Activated naive CD4-positive, alpha-beta T cell treated with anti-CD3 and anti-CD28 coated beads, Interleukin-2, amount 10 ng/mL, durations not matched to agents 7 days and 5 days (primary cell): Measurements from ENCODE around the gene SUSD6.
A peak's percentile ranks its signal among the peaks of the same experiment; 100 is the strongest.
"Not testable (repeated sequence)": the region's sequence is repeated elsewhere in the genome, so short reads cannot be mapped to it uniquely, and the experiment has no call there.

Source experiments
- CTCF ChIA-PET: fragments of 350-600 bp; sonication (Branson Sonifier 250); formaldehyde crosslinking; loops from one replicate; lab custom pipeline; 2021; ENCODE audit warnings: antibody characterized with exemption; lab: Charles Lee
- DNase-seq: peaks from one replicate; pipeline ENCODE4 v3.0.0-alpha.2; 2020
- H3K27ac Mint-ChIP-seq: one replicate; pipeline ENCODE4 v1.8.0; 2021; ENCODE audit warnings: mild to moderate bottlenecking, moderate library complexity, mixed read lengths
- H3K27me3 Mint-ChIP-seq: one replicate; pipeline ENCODE4 v1.8.0; 2021; ENCODE audit warnings: mild to moderate bottlenecking, mixed read lengths
- H3K36me3 Mint-ChIP-seq: one replicate; pipeline ENCODE4 v1.8.0; 2021; ENCODE audit warnings: mixed read lengths
- H3K4me1 Mint-ChIP-seq: one replicate; pipeline ENCODE4 v1.8.0; 2021; ENCODE audit warnings: mixed read lengths
- H3K4me3 Mint-ChIP-seq: one replicate; pipeline ENCODE4 v1.8.0; 2021; ENCODE audit warnings: mild to moderate bottlenecking, moderate library complexity, mixed read lengths
- H3K9me3 Mint-ChIP-seq: one replicate; pipeline ENCODE4 v1.8.0; 2021; ENCODE audit warnings: mixed read lengths

SUSD6 gene

GRCh38 chr14:69579476-69579875 lies 31.9 kb upstream of the SUSD6 start:
- peaks cover 3% of the 10 kb centered on the region for H3K4me1 Mint-ChIP-seq
- DNase-seq, result no peak
- H3K4me3 Mint-ChIP-seq, result no peak overlapping the region
- H3K27me3 Mint-ChIP-seq, result peaks cover 63% of the 10 kb centered on the region
- H3K36me3 Mint-ChIP-seq, result no peaks in the 10 kb centered on the region
- no peak overlapping the region for H3K27ac Mint-ChIP-seq
- no peaks in the 10 kb centered on the region for H3K9me3 Mint-ChIP-seq
- CTCF ChIA-PET, result interaction anchor here (0.8 to 2.9 kb wide), 9 partner anchors 9 to 449 kb away, joined by 3 to 14 read pairs (median 3); no protein-coding TSS in a partner anchor

- no peak overlapping the region for H3K27ac Mint-ChIP-seq
These were observed 31.3 kb upstream of the SUSD6 start for GRCh38 chr14:69580009-69580577.

GRCh38 chr14:69581316-69581935 lies 30.0 kb upstream of the SUSD6 start:
- no peak overlapping the region for H3K4me3 Mint-ChIP-seq
- no peak overlapping the region for H3K27ac Mint-ChIP-seq
- peaks cover 48% of the 10 kb centered on the region for H3K27me3 Mint-ChIP-seq
- H3K9me3 Mint-ChIP-seq, result no peaks in the 10 kb centered on the region
- DNase-seq, result no peak
- H3K36me3 Mint-ChIP-seq, result no peaks in the 10 kb centered on the region
- CTCF ChIA-PET, result interaction anchor here (0.7 to 2.9 kb wide), 5 partner anchors 24 to 157 kb away, joined by 3 to 14 read pairs (median 4); no protein-coding TSS in a partner anchor
- H3K4me1 Mint-ChIP-seq, result no peaks in the 10 kb centered on the region

More at GRCh38 chr14:69580009-69580577, 31.3 kb upstream of the SUSD6 start:
- no peaks in the 10 kb centered on the region for H3K9me3 Mint-ChIP-seq
- CTCF ChIA-PET, result interaction anchor here (0.8 to 2.9 kb wide), 12 partner anchors 8 to 448 kb away, joined by 3 to 14 read pairs (median 3); no protein-coding TSS in a partner anchor
- H3K4me3 Mint-ChIP-seq, result no peak overlapping the region
- DNase-seq, result peak; percentile 30
- peaks cover 60% of the 10 kb centered on the region for H3K27me3 Mint-ChIP-seq
- no peaks in the 10 kb centered on the region for H3K4me1 Mint-ChIP-seq
- H3K36me3 Mint-ChIP-seq, result no peaks in the 10 kb centered on the region

GRCh38 chr14:69582212-69582611 lies 29.2 kb upstream of the SUSD6 start:
- Mint-ChIP-seq H3K4me3 (no peak overlapping the region), H3K4me1 (no peaks in the 10 kb centered on the region), H3K36me3 (no peaks in the 10 kb centered on the region), H3K9me3 (no peaks in the 10 kb centered on the region), H3K27ac (no peak overlapping the region), H3K27me3 (peaks cover 44% of the 10 kb centered on the region)
- CTCF ChIA-PET, result interaction anchor here (0.7 to 1.8 kb wide), 3 partner anchors 145 to 515 kb away, joined by 3 to 11 read pairs (median 3); no protein-coding TSS in a partner anchor
- no peak for DNase-seq

GRCh38 chr14:69582829-69583228 lies 28.6 kb upstream of the SUSD6 start:
- CTCF ChIA-PET, result interaction anchor here (0.7 to 1.8 kb wide), 5 partner anchors 134 to 514 kb away, joined by 3 to 11 read pairs (median 3); no protein-coding TSS in a partner anchor
- Mint-ChIP-seq H3K27me3 (peaks cover 46% of the 10 kb centered on the region), H3K27ac (no peak overlapping the region), H3K4me1 (no peaks in the 10 kb centered on the region), H3K9me3 (no peaks in the 10 kb centered on the region), H3K4me3 (no peak overlapping the region), H3K36me3 (no peaks in the 10 kb centered on the region)
- no peak for DNase-seq

GRCh38 chr14:69584389-69584788 lies 27.0 kb upstream of the SUSD6 start:
- H3K4me1 Mint-ChIP-seq, result no peaks in the 10 kb centered on the region
- no peaks in the 10 kb centered on the region for H3K36me3 Mint-ChIP-seq
- H3K4me3 Mint-ChIP-seq, result no peak overlapping the region
- no peaks in the 10 kb centered on the region for H3K9me3 Mint-ChIP-seq
- no peak for DNase-seq
- CTCF ChIA-PET, result interaction anchor here (0.7 to 3.3 kb wide), 16 partner anchors 8 to 444 kb away, joined by 3 to 23 read pairs (median 6); partner anchors contain the start of gene CCDC177
- H3K27ac Mint-ChIP-seq, result no peak overlapping the region
- peaks cover 40% of the 10 kb centered on the region for H3K27me3 Mint-ChIP-seq

- Mint-ChIP-seq H3K4me1 (no peaks in the 10 kb centered on the region), H3K9me3 (no peaks in the 10 kb centered on the region), H3K27ac (no peak overlapping the region), H3K4me3 (no peak overlapping the region), H3K27me3 (peaks cover 26% of the 10 kb centered on the region), H3K36me3 (no peaks in the 10 kb centered on the region)
- DNase-seq, result no peak
- CTCF ChIA-PET, result interaction anchor here (1.1 to 3.3 kb wide), 4 partner anchors 10 to 143 kb away, joined by 3 to 23 read pairs (median 8); no protein-coding TSS in a partner anchor
These were observed 25.0 kb upstream of the SUSD6 start for GRCh38 chr14:69586404-69586803.

- no peaks in the 10 kb centered on the region for H3K9me3 Mint-ChIP-seq
- CTCF ChIA-PET, result interaction anchor here (2.1 to 3.3 kb wide), 2 partner anchors 13 to 140 kb away, joined by 10 to 23 read pairs; no protein-coding TSS in a partner anchor
- DNase-seq, result no peak
- peaks cover 22% of the 10 kb centered on the region for H3K27me3 Mint-ChIP-seq
- H3K4me1 Mint-ChIP-seq, result no peaks in the 10 kb centered on the region
- no peaks in the 10 kb centered on the region for H3K36me3 Mint-ChIP-seq
- H3K4me3 Mint-ChIP-seq, result no peak overlapping the region
- H3K27ac Mint-ChIP-seq, result no peak overlapping the region
These were observed 24.0 kb upstream of the SUSD6 start for GRCh38 chr14:69587389-69587788.

- Mint-ChIP-seq H3K9me3 (no peaks in the 10 kb centered on the region), H3K36me3 (no peaks in the 10 kb centered on the region), H3K4me3 (no peak overlapping the region), H3K27ac (no peak overlapping the region), H3K27me3 (peaks cover 22% of the 10 kb centered on the region), H3K4me1 (no peaks in the 10 kb centered on the region)
- CTCF ChIA-PET, result interaction anchor here (1.3 to 1.4 kb wide), 3 partner anchors 11 to 140 kb away, joined by 3 to 4 read pairs (median 4); no protein-coding TSS in a partner anchor
- no peak for DNase-seq
These were observed 20.1 kb upstream of the SUSD6 start for GRCh38 chr14:69591317-69591716.

GRCh38 chr14:69593018-69593677 lies 18.2 kb upstream of the SUSD6 start:
- no peaks in the 10 kb centered on the region for H3K36me3 Mint-ChIP-seq
- no peaks in the 10 kb centered on the region for H3K4me1 Mint-ChIP-seq
- H3K4me3 Mint-ChIP-seq, result no peak overlapping the region
- DNase-seq, result no peak
- no peak overlapping the region for H3K27ac Mint-ChIP-seq
- CTCF ChIA-PET, result interaction anchor here (0.7 to 2.1 kb wide), 5 partner anchors 9 to 138 kb away, joined by 3 to 8 read pairs (median 3); no protein-coding TSS in a partner anchor
- no peaks in the 10 kb centered on the region for H3K9me3 Mint-ChIP-seq
- H3K27me3 Mint-ChIP-seq, result peaks cover 12% of the 10 kb centered on the region

GRCh38 chr14:69594846-69595245 lies 16.6 kb upstream of the SUSD6 start:
- CTCF ChIA-PET, result interaction anchor here (0.7 to 2.1 kb wide), 2 partner anchors 10 to 87 kb away, joined by 3 to 8 read pairs; no protein-coding TSS in a partner anchor
- no peak overlapping the region for H3K4me3 Mint-ChIP-seq
- no peak for DNase-seq

GRCh38 chr14:69595336-69595735 lies 16.1 kb upstream of the SUSD6 start:
- CTCF ChIA-PET, result interaction anchor here (2.2 kb wide), 1 partner anchor 132 kb away, joined by 7 read pairs; no protein-coding TSS in a partner anchor
- H3K36me3 Mint-ChIP-seq, result no peaks in the 10 kb centered on the region
- H3K9me3 Mint-ChIP-seq, result no peaks in the 10 kb centered on the region
- no peak for DNase-seq
- H3K27ac Mint-ChIP-seq, result no peak overlapping the region
- peaks cover 9% of the 10 kb centered on the region for H3K27me3 Mint-ChIP-seq
- H3K4me3 Mint-ChIP-seq, result no peak overlapping the region
- H3K4me1 Mint-ChIP-seq, result no peaks in the 10 kb centered on the region

More at GRCh38 chr14:69594846-69595245, 16.6 kb upstream of the SUSD6 start:
- peaks cover 9% of the 10 kb centered on the region for H3K27me3 Mint-ChIP-seq
- H3K4me1 Mint-ChIP-seq, result no peaks in the 10 kb centered on the region
- H3K9me3 Mint-ChIP-seq, result no peaks in the 10 kb centered on the region
- H3K36me3 Mint-ChIP-seq, result no peaks in the 10 kb centered on the region
- no peak overlapping the region for H3K27ac Mint-ChIP-seq

GRCh38 chr14:69599431-69599830 lies 12.0 kb upstream of the SUSD6 start:
- not testable (repeated sequence) for H3K4me3 Mint-ChIP-seq, H3K27ac Mint-ChIP-seq, H3K36me3 Mint-ChIP-seq, H3K27me3 Mint-ChIP-seq, DNase-seq, H3K4me1 Mint-ChIP-seq, H3K9me3 Mint-ChIP-seq
- CTCF ChIA-PET, result interaction anchor here (2.5 to 8.8 kb wide), 2 partner anchors 13 to 128 kb away, joined by 10 to 94 read pairs; no protein-coding TSS in a partner anchor
